Activated T-helper 17 cell treated with anti-CD3 and anti-CD28 coated beads, Interleukin-2, amount 50 U/mL, for 72 hours (primary cell): ENCODE measurements around the gene FUBP1. TPM values are rescaled to one million over a fixed set of nuclear protein-coding genes. Genes with fewer than 3 reads are reported as not detected.
"Not testable (repeated sequence)": the region's sequence is repeated elsewhere in the genome, so short reads cannot be mapped to it uniquely, and the experiment has no call there.

Source experiments
- ATAC-seq: fragments of 150-1000 bp; cut with Tn5 transposase; replicated peaks from 2 replicates; pipeline ENCODE4 v1.10.0; 2021; ENCODE audit warnings: mild to moderate bottlenecking, moderate library complexity
- H3K27ac Mint-ChIP-seq: one replicate; pipeline ENCODE4 v1.8.0; 2022; ENCODE audit warnings: mixed read lengths
- H3K27me3 Mint-ChIP-seq: one replicate; pipeline ENCODE4 v1.8.0; 2022; ENCODE audit warnings: mixed read lengths
- H3K36me3 Mint-ChIP-seq: one replicate; pipeline ENCODE4 v1.8.0; 2022; ENCODE audit warnings: low read depth, mild to moderate bottlenecking, mixed read lengths
- H3K4me1 Mint-ChIP-seq: one replicate; pipeline ENCODE4 v1.8.0; 2022; ENCODE audit warnings: mixed read lengths
- H3K4me3 Mint-ChIP-seq: one replicate; pipeline ENCODE4 v1.8.0; 2022; ENCODE audit warnings: mild to moderate bottlenecking, mixed read lengths
- H3K9me3 Mint-ChIP-seq: one replicate; pipeline ENCODE4 v1.8.0; 2022; ENCODE audit warnings: mixed read lengths
- total RNA-seq, 2 donors: library from RNA; stranded (reverse); gene quantifications; one replicate each; pipeline ENCODE4 v1.2.3, GENCODE V29; 2022

FUBP1 gene, protein sequence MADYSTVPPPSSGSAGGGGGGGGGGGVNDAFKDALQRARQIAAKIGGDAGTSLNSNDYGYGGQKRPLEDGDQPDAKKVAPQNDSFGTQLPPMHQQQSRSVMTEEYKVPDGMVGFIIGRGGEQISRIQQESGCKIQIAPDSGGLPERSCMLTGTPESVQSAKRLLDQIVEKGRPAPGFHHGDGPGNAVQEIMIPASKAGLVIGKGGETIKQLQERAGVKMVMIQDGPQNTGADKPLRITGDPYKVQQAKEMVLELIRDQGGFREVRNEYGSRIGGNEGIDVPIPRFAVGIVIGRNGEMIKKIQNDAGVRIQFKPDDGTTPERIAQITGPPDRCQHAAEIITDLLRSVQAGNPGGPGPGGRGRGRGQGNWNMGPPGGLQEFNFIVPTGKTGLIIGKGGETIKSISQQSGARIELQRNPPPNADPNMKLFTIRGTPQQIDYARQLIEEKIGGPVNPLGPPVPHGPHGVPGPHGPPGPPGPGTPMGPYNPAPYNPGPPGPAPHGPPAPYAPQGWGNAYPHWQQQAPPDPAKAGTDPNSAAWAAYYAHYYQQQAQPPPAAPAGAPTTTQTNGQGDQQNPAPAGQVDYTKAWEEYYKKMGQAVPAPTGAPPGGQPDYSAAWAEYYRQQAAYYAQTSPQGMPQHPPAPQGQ
- 100 to 1,000 TPM; 183 to 194 TPM for total RNA-seq

DNA sequence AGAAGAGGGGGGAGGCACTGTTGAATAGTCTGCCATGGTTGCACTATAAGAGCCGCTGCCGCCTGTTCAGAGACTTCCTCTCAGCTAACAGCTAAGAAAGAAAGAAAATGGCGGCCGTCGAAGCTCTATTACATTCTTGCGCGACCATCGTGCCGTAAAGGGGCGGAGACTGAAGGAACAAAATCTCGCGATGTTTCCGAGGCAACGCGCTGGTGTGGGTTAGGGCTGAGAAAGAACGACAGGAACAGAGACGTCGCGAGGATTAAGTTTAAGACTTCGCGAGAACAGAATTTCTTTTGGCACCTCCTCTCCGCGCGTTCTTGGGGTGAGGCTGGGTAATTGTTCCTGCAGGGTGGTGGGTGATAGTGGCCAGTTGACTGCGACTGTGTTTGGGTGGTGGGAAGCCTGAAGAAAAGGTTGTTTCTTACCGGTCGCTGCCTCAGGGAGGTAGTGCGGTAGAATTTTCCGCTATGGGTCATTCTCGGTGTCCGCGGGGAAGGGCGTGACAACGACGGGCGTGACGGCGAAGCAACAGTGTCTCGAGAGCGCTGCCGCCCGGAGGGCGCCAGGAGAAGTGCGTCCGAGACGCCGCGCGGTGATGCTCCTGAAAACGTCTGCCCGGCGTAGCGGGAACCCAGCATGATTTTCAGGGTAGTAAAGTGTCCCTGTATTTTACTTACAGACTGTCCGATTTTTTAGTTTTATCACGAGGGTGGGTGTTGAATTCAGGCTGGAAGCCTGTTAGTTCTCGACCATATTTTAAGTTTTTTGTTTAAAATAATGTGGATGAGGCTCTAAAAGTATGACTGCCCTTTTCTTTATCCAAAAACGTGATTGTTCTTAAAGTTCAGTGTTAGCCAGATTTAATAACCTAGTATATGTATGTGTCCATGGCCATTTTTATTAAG lies at the start of gene FUBP1:
TSS of gene FUBP1 (minus strand) at position 104 of the 908 bp plus-strand sequence. CDS start at position 36, 68 bp downstream.
- peak; percentile 76 for ATAC-seq
- peaks cover 5% of the 10 kb centered on the region for H3K36me3 Mint-ChIP-seq
- no peak within 1 kb of the TSS for H3K4me3 Mint-ChIP-seq
- H3K27ac Mint-ChIP-seq, result no peak within 1 kb of the TSS
- H3K9me3 Mint-ChIP-seq, result no peaks in the 10 kb centered on the region
- H3K27me3 Mint-ChIP-seq, result no peaks in the 10 kb centered on the region
- H3K4me1 Mint-ChIP-seq, result peaks cover 16% of the 10 kb centered on the region

DNA sequence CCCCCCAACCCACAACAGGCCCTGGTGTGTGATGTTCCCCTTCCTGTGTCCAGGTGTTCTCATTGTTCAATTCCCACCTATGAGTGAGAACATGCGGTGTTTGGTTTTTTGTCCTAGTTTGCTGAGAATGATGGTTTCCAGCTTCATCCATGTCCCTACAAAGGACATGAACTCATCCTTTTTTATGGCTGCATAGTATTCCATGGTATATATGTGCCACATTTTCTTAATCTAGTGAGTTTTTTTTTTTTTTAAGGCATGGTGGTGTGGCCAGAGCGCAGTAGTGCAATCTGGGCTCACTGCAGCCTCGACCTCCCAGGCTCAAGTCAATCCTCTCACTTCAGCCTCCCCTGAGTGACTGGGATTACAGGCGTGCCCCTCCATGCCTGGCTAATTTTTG lies 42.3 kb upstream of the FUBP1 start:
- peaks cover 11% of the 10 kb centered on the region for H3K36me3 Mint-ChIP-seq
- not testable (repeated sequence) for H3K4me1 Mint-ChIP-seq, H3K4me3 Mint-ChIP-seq, H3K27ac Mint-ChIP-seq, H3K9me3 Mint-ChIP-seq, H3K27me3 Mint-ChIP-seq, ATAC-seq

DNA sequence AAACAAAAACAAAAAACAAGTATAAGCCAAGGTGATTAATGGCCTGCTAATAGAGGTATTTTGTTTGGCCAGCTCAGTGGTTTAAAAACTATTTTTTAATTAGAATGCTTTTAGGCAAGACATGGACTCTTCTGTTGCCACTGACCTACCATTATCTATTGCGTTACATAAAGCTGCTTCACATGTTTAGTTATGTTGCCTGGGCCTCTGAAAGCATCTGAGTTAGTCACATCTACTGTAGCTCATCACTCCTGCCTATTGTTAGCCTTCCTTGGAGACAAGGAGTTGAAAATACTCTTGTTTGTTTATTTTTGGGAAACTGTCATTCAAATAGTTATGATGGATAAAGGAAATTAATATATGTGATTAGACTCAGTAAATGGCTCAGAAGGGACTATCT lies 40.2 kb upstream of the FUBP1 start:
- H3K9me3 Mint-ChIP-seq, result no peaks in the 10 kb centered on the region
- H3K4me1 Mint-ChIP-seq, result no peaks in the 10 kb centered on the region
- H3K36me3 Mint-ChIP-seq, result peaks cover 30% of the 10 kb centered on the region
- no peaks in the 10 kb centered on the region for H3K27me3 Mint-ChIP-seq
- no peak overlapping the region for H3K4me3 Mint-ChIP-seq
- no peak for ATAC-seq
- H3K27ac Mint-ChIP-seq, result no peak overlapping the region

DNA sequence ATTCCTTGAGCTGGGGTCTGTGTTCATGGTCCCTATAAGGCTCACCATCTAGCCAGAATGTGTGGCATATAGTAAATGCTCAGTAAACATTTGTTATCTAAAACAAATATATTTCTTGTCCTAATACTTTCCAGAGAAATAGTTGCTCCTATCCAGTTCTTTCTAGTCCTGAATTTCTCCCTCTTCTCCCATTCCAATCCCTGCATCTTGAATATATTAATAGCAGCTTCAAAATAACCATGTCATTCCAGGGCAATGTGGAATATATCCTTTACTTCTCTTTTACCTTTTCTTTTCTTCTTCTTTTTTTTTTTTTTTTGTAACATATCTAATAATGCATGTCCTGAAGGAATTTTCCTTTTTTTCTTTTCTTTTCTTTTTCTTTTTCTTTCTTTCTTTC lies 36.3 kb upstream of the FUBP1 start:
- Mint-ChIP-seq H3K4me3 (no peak overlapping the region), H3K4me1 (peaks cover 4% of the 10 kb centered on the region), H3K27me3 (no peaks in the 10 kb centered on the region), H3K9me3 (no peaks in the 10 kb centered on the region), H3K27ac (no peak overlapping the region), H3K36me3 (peaks cover 41% of the 10 kb centered on the region)
- no peak for ATAC-seq

DNA sequence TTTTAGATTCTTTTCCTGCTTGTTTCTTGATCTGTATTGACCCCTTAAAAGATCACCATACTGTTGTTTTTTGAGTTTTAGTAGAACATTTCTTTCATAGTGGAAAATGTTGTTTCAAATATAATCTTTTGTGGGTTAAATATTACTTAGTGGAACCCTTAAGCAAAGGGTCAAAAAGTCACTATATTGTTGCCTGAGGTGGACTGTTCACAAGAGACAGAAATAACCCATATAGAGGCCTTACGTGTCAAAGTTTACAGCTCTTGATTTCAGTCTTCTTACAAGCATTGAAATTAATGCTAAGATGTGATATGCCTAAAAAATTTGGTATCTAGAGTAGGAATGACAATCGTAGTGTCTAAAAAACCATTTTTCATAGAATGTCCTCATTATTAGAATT lies 32.2 kb upstream of the FUBP1 start:
- no peak for ATAC-seq
- no peak overlapping the region for H3K27ac Mint-ChIP-seq
- no peaks in the 10 kb centered on the region for H3K9me3 Mint-ChIP-seq
- peaks cover 29% of the 10 kb centered on the region for H3K36me3 Mint-ChIP-seq
- H3K27me3 Mint-ChIP-seq, result no peaks in the 10 kb centered on the region
- H3K4me3 Mint-ChIP-seq, result no peak overlapping the region
- peaks cover 6% of the 10 kb centered on the region for H3K4me1 Mint-ChIP-seq

DNA sequence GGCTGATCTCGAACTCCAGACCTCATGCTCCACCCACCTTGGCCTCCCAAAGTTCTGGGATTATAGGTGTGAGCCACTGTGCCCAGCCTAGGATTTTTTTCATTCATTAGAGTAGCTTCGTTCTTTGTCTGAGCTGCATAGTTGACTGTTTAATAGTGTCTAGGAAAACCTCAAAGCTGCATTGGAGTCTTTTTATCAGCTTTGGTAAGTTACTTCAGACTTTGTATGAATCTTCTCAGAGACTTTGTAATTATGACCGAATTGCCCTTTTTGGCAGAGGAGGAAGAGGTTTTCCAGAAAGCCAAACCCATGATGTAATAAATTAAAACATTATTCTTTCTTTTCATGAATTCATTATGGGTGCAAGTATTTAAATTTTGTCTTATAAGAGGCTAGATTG lies 31.0 kb upstream of the FUBP1 start:
- Mint-ChIP-seq H3K36me3 (peaks cover 22% of the 10 kb centered on the region), H3K4me3 (no peak overlapping the region), H3K27me3 (no peaks in the 10 kb centered on the region), H3K4me1 (peaks cover 11% of the 10 kb centered on the region), H3K27ac (no peak overlapping the region), H3K9me3 (no peaks in the 10 kb centered on the region)
- no peak for ATAC-seq

DNA sequence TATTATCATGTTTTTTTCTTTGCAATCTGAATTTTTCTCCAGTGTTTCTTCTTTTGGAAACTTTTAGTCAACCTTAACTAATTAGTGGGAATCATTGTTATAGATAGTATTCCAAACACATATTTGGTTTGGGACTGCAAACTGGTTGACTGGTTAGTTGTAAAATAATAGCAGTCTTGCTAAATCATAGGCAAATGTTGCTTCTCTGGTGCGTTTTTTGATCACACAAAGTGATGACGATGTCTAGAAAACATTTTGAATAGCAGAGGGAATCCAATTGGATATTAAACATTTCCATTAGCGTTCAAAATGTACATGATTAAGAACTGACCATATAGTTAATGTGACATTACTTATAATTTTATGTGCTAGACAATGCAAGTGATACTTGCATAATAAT lies 30.4 kb upstream of the FUBP1 start:
- ATAC-seq, result no peak
- peaks cover 22% of the 10 kb centered on the region for H3K36me3 Mint-ChIP-seq
- no peaks in the 10 kb centered on the region for H3K9me3 Mint-ChIP-seq
- H3K4me1 Mint-ChIP-seq, result peaks cover 16% of the 10 kb centered on the region
- H3K4me3 Mint-ChIP-seq, result no peak overlapping the region
- H3K27ac Mint-ChIP-seq, result no peak overlapping the region
- H3K27me3 Mint-ChIP-seq, result no peaks in the 10 kb centered on the region

DNA sequence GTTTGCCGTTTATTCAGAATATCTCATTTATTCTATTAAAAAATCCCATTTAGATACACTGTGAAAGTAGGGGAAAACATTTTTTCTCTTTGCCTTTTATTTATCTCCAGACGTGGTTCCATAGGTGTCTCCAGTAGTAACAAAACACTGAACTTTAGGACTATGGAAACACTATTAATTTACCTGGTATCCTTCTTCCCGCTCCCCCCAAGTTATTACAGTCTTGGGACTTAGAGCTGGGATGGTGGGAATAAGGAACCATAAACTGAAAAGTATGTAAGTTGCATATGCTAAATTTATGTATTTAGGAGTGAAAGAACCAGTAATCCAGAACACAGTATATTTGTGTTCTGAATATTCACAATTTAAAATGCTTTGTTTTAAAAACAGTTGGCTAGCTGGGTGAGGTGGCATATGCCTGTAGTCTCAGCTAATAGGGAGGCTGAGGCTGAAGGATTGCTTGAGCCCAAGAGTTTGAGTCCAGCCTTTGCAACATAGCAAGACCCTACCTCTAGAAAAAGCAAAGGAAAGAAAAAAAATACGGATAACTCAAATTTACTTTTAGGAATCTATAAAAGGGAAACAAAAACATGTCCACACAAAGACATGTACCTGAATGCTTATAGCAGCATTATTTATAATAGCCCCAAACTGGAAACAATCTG lies 28.9 kb upstream of the FUBP1 start:
- no peaks in the 10 kb centered on the region for H3K27me3 Mint-ChIP-seq
- peaks cover 12% of the 10 kb centered on the region for H3K4me1 Mint-ChIP-seq
- H3K4me3 Mint-ChIP-seq, result peak overlapping the region; percentile 33
- no peak overlapping the region for H3K27ac Mint-ChIP-seq
- ATAC-seq, result no peak
- no peaks in the 10 kb centered on the region for H3K9me3 Mint-ChIP-seq
- H3K36me3 Mint-ChIP-seq, result peaks cover 12% of the 10 kb centered on the region

DNA sequence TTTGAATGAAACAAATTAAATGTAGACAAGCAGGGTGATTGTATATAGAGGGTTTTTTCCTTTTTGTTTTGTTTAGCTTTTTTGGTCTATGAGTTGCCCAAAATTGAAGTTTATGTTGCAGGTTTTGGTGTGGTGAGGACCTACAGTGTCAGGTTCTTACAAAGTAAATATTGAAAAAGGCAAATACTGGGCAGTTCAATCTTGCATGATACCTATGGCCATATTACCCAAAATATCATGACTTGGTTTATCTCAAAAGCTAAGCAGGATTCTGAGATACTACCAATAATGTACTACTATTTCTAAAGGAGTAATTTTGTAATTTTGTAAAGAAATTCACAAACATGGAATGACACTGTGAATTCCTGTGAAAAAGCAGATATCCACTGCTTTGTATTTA lies 27.6 kb upstream of the FUBP1 start:
- no peak for ATAC-seq
- peaks cover 9% of the 10 kb centered on the region for H3K36me3 Mint-ChIP-seq
- no peak overlapping the region for H3K27ac Mint-ChIP-seq
- peak overlapping the region; percentile 95 for H3K4me3 Mint-ChIP-seq
- no peaks in the 10 kb centered on the region for H3K27me3 Mint-ChIP-seq
- H3K4me1 Mint-ChIP-seq, result peaks cover 12% of the 10 kb centered on the region
- no peaks in the 10 kb centered on the region for H3K9me3 Mint-ChIP-seq

DNA sequence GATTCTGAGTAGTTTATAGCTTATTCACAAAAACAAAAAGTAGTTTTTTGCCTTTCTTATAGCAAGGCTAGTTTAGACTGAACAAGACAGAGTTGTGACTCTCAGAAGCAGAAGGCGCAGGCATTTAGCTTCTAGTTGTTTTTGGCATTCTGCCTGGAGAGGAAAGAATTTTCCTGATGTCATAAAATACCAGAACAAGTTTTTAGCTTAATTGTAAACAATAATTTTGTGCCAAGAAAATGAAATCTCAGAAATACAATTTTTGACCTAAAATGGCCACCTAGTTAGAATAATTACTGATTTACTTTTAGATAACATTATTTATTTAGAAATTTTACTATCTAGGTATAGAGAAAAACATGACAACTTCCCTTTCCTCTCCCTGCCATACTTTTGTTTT lies 26.9 kb upstream of the FUBP1 start:
- no peak for ATAC-seq
- H3K27ac Mint-ChIP-seq, result peak overlapping the region; percentile 100
- H3K4me3 Mint-ChIP-seq, result peak overlapping the region; percentile 95
- peaks cover 9% of the 10 kb centered on the region for H3K36me3 Mint-ChIP-seq
- no peaks in the 10 kb centered on the region for H3K27me3 Mint-ChIP-seq
- H3K9me3 Mint-ChIP-seq, result no peaks in the 10 kb centered on the region
- H3K4me1 Mint-ChIP-seq, result peaks cover 12% of the 10 kb centered on the region

DNA sequence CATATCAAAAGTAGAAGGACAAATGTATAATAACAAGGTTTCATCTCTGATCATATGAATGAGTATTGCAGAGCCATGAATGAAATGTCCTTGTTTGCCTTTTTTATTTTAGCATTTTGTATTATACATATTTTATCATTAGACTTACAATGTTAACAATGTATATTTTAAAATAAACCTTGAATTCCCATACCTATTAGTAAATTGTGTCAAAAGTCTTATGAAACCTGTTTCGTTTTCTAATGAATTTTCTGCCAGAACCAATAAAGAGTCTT lies 26.5 kb upstream of the FUBP1 start:
- Mint-ChIP-seq H3K36me3 (peaks cover 9% of the 10 kb centered on the region), H3K27me3 (no peaks in the 10 kb centered on the region), H3K4me3 (peak overlapping the region; percentile 95), H3K9me3 (no peaks in the 10 kb centered on the region), H3K4me1 (peaks cover 12% of the 10 kb centered on the region), H3K27ac (peak overlapping the region; percentile 100)
- no peak for ATAC-seq

DNA sequence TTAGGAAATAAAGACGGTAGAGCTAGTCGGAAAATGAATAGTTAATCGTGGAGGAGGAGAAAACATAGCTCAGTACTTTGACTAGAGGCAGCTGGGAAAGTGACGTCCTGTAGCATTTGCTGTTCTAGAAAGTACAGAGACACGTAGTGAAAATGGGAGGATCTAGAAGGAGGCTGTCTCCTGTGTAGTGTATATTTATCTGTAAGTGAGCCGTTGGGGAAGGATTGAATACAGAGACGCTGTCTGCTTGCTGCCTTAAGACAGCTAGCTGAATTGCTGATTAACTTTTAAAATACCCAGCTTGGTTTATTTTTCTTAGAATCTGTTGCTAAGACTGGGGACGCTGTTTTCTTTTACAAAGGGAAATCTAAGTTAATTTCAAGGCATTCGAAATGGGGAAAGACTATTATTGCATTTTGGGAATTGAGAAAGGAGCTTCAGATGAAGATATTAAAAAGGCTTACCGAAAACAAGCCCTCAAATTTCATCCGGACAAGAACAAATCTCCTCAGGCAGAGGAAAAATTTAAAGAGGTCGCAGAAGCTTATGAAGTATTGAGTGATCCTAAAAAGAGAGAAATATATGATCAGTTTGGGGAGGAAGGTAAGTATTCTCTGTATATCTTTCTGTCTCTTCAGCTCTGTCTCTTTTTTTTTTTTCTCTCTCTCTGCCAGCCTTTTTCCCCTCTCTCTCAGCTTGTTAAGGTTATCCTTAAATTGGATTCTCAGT lies 26.0 kb upstream of the FUBP1 start, which contains the start of gene DNAJB4:
TSS of gene DNAJB4 (plus strand) at position 221 of the 729 bp plus-strand sequence. CDS start at position 393, 172 bp downstream.
- Mint-ChIP-seq H3K4me3 (peak within 1 kb of the TSS; percentile 95), H3K9me3 (no peaks in the 10 kb centered on the region), H3K36me3 (peaks cover 9% of the 10 kb centered on the region), H3K4me1 (peaks cover 12% of the 10 kb centered on the region), H3K27ac (peak within 1 kb of the TSS; percentile 100), H3K27me3 (no peaks in the 10 kb centered on the region)
- peak; percentile 99 for ATAC-seq

DNA sequence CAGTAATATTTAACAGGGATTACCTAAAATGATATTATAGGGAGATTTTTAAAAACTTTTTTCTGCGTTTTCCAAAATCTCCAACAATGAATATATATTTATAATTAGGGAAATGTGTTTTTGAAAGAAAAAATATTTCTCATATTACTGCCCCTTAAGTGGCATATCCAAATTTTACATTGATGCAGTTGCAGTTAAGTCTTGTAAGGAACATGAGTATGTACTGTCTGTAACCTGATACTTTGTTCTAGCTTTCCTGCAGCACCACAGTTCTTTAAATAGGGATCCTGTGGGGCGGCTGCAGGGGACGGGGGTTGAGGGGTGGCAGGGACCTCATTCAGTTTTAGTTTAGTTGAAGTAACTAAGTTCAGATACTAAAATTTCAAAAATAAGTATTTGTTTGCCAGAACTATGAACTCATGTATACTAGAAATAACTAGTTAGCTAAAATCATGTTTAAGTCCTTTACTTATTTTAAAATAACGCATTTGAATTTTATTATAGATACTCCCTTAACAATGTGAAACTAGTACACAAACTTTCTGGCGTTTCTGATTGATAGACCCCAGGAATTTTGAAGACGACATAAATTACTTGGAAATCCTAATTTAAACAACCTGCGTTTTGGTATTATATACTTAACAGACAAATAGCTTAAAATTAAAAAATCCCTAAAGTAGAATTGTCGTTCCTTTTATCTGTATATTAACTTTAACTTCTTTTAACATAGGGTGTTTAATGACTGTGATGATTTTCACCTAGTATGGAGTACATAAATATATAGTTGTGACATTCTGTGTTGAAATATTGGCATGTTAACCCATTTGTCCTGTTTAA lies 25.2 kb upstream of the FUBP1 start:
- Mint-ChIP-seq H3K4me3 (peak overlapping the region; percentile 95), H3K4me1 (peaks cover 12% of the 10 kb centered on the region), H3K9me3 (no peaks in the 10 kb centered on the region), H3K27me3 (no peaks in the 10 kb centered on the region), H3K27ac (peak overlapping the region; percentile 100), H3K36me3 (peaks cover 9% of the 10 kb centered on the region)
- ATAC-seq, result peak; percentile 32
